DND-41 (cell line): Measurements from ENCODE around the gene DSTYK.
A peak's percentile ranks its signal among the peaks of the same experiment; 100 is the strongest.

ENCODE experiments used
- ATAC-seq: fragments of 200-7000 bp; cut with Tn5 transposase; 3 replicates; pipeline ENCODE4 v1.9.1; 2021; ENCODE audit warnings: low read depth; ENCODE audit not compliant: insufficient read depth
- DNase-seq: peaks from one replicate; pipeline ENCODE4 v3.0.0-alpha.2; 2020
- H2AFZ ChIP-seq: 2 replicates; pipeline ENCODE4 v1.6.0; 2012; ENCODE audit warnings: low read depth, low read length
- H3K27ac ChIP-seq: 2 replicates; pipeline ENCODE4 v1.5.1; 2012; ENCODE audit warnings: low read length, inconsistent platforms
- H3K27me3 ChIP-seq: fragments of 200-600 bp; sonication (generic); 2 replicates; pipeline ENCODE4 v1.6.0; 2012; ENCODE audit warnings: low read length, mild to moderate bottlenecking, inconsistent platforms; ENCODE audit not compliant: insufficient read depth, poor library complexity
- H3K36me3 ChIP-seq: 2 replicates; pipeline ENCODE4 v1.5.1; 2012; ENCODE audit warnings: low read length, inconsistent platforms; ENCODE audit not compliant: insufficient read depth
- H3K4me1 ChIP-seq: 2 replicates; pipeline ENCODE4 v1.5.1; 2012; ENCODE audit warnings: mild to moderate bottlenecking, low read length; ENCODE audit not compliant: insufficient read depth
- H3K4me2 ChIP-seq: 2 replicates; pipeline ENCODE4 v1.6.0; 2012; ENCODE audit warnings: mild to moderate bottlenecking, moderate library complexity, low read length, inconsistent platforms; ENCODE audit not compliant: insufficient read depth
- H3K4me3 ChIP-seq, 2 experiments: fragments of 200-600 bp in 1 of 2; shearing (Covaris generic) in 1 of 2; 2 replicates each; pipeline ENCODE4 v1.5.1; 2012 to 2016; ENCODE audit warnings: inconsistent platforms in 2 of 2, low read length in 2 of 2, mild to moderate bottlenecking in 2 of 2, low read depth in 1 of 2, moderate library complexity in 1 of 2
- H3K79me2 ChIP-seq: 2 replicates; pipeline ENCODE4 v1.6.0; 2012; ENCODE audit warnings: low read length, inconsistent platforms; ENCODE audit not compliant: insufficient read depth
- H3K9ac ChIP-seq: 2 replicates; pipeline ENCODE4 v1.6.0; 2012; ENCODE audit warnings: low read depth, mild to moderate bottlenecking, inconsistent platforms, low read length, moderate library complexity
- H3K9me3 ChIP-seq: 2 replicates; pipeline ENCODE4 v1.5.1; 2012; ENCODE audit warnings: low read length, moderate library complexity, mild to moderate bottlenecking, inconsistent platforms; ENCODE audit not compliant: insufficient read depth, severe bottlenecking
- H4K20me1 ChIP-seq: 2 replicates; pipeline ENCODE4 v1.6.0; 2012; ENCODE audit warnings: low read length; ENCODE audit not compliant: insufficient read depth
- CTCF ChIP-seq: IDR thresholded peaks from 2 replicates; pipeline ENCODE4 v1.5.1; 2012; ENCODE audit warnings: borderline replicate concordance, low read length, moderate library complexity, mild to moderate bottlenecking; ENCODE audit not compliant: poor library complexity, severe bottlenecking; ENCODE audit errors: extremely low read depth
- EZH2 ChIP-seq: IDR thresholded peaks from 3 replicates; pipeline ENCODE4 v1.6.1; 2012; ENCODE audit warnings: borderline replicate concordance, low read depth, mild to moderate bottlenecking, moderate library complexity, low read length, inconsistent platforms; ENCODE audit not compliant: severe bottlenecking

DSTYK gene

GRCh38 chr1:205256951-205257625 is 45.6 kb upstream of the DSTYK start:
- TF ChIP-seq EZH2 (no peak), CTCF (no peak)
- Histone ChIP-seq H3K4me3 (no peak overlapping the region), H3K9me3 (no peaks in the 10 kb centered on the region), H3K4me1 (no peaks in the 10 kb centered on the region), H3K4me2 (no peak overlapping the region), H3K9ac (no peak overlapping the region), H2AFZ (no peak overlapping the region), H3K79me2 (no peaks in the 10 kb centered on the region), H3K27ac (no peak overlapping the region), H4K20me1 (peaks cover 8% of the 10 kb centered on the region; the same call in 1 of the 2 replicates), H3K36me3 (no peaks in the 10 kb centered on the region), H3K27me3 (peaks cover 5% of the 10 kb centered on the region)
- ATAC-seq (no peak), DNase-seq (no peak)

GRCh38 chr1:205255941-205256780 is 44.7 kb upstream of the DSTYK start:
- TF ChIP-seq CTCF: peak; percentile 94
- no peak for TF ChIP-seq EZH2
- DNase-seq (peak; percentile 75), ATAC-seq (peak; percentile 98)
- Histone ChIP-seq H4K20me1 (peaks cover 8% of the 10 kb centered on the region; the same call in 1 of the 2 replicates), H3K9ac (no peak overlapping the region), H3K27ac (no peak overlapping the region), H3K4me3 (no peak overlapping the region), H3K9me3 (no peaks in the 10 kb centered on the region), H3K4me2 (no peak overlapping the region), H3K79me2 (no peaks in the 10 kb centered on the region), H3K27me3 (no peaks in the 10 kb centered on the region), H3K4me1 (no peaks in the 10 kb centered on the region), H3K36me3 (no peaks in the 10 kb centered on the region), H2AFZ (no peak overlapping the region)

GRCh38 chr1:205251576-205251975 is 40.1 kb upstream of the DSTYK start:
- Histone ChIP-seq H4K20me1 (peaks cover 6% of the 10 kb centered on the region), H3K4me1 (no peaks in the 10 kb centered on the region), H3K4me3 (no peak overlapping the region), H3K4me2 (no peak overlapping the region), H3K27ac (no peak overlapping the region), H3K27me3 (no peaks in the 10 kb centered on the region), H3K9ac (no peak overlapping the region), H3K36me3 (no peaks in the 10 kb centered on the region), H3K79me2 (no peaks in the 10 kb centered on the region), H3K9me3 (no peaks in the 10 kb centered on the region), H2AFZ (no peak overlapping the region)
- ATAC-seq: no peak
- no peak for TF ChIP-seq CTCF
- TF ChIP-seq EZH2: no peak
- no peak for DNase-seq
